NCI-H2029 treated with DMSO at 0.1 percent for 48 hours (cell line): ENCODE results near the gene SPDYC.
"Not testable (repeated sequence)": the region's sequence is repeated elsewhere in the genome, so short reads cannot be mapped to it uniquely, and the experiment has no call there.

Source experiments
- DNase-seq: peaks from one replicate; lab custom pipeline; 2025; lab: John Stamatoyannopoulos, UW

SPDYC gene

DNA sequence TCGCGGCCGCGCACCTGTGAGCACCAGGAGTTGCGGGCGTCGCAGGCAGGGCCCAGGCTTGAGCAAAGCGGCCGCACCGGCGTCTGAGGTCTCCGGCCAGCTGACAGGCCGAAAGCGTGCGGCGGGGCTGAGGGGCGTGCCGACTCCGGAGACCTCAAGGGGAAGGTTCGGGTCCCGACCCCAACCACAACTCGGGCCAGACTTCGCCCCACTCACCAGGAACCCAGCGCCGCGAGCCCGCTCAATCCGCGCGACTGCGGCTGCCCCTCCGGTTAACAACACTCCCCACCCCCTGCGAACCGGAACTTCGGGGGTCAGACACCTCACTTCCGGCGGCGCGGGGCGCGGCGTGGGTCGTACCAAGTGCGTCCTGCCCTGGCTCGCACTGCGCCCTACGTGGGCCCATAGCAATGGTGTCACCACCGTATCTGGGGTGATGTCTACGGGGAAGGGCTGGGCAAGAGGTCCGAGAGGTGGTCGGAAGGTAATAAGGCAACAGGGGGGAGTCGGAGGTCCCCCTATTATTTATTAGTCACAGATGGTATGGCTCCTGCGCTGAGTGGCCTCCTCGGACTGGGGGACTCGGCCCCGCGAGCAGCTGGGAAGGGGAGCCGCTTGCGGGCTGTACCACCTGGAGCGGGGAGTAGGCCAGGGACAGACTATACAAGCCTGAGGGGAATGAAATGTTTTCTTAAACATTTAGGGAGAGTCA lies 35.6 kb upstream of the SPDYC start, which contains the start of gene SYVN1:
TSS of gene SYVN1 (minus strand) at position 280 of the 712 bp plus-strand sequence. CDS start 918 bp downstream, outside the sequence.
- peak; percentile 61 for DNase-seq

DNA sequence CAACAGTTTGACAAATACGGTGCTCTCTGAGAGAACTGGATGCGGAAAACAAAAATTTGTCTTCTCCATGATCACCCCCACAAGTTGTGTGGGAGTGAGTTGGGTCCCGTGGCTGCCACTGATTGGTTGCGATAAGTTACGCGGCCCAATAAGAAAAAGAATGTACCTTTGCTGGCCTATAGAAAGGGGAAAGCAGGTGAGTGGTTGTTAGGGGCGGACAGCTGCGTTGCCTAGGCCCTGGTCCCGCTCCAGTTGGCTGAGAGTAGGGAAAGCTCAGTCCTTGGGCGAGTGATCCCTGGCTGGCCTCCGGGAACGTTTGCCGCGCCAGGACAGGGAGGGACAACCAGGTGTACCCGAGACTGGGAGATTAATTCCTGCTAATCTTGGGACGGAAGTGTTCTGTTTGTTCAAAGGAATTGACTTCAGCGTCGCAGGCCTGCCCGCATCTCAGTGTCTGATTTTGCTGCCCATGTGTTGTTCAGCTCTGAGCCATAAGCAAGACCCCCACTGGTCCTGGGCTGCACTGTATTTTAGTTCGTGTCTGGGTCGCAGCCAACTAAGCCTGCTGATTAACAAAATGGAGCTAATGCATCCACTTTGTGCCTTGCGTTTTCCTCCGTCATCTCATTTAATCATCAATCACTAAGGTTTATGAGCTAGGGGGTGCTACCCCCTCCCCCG lies 34.9 kb upstream of the SPDYC start:
- DNase-seq: peak; percentile 97

DNA sequence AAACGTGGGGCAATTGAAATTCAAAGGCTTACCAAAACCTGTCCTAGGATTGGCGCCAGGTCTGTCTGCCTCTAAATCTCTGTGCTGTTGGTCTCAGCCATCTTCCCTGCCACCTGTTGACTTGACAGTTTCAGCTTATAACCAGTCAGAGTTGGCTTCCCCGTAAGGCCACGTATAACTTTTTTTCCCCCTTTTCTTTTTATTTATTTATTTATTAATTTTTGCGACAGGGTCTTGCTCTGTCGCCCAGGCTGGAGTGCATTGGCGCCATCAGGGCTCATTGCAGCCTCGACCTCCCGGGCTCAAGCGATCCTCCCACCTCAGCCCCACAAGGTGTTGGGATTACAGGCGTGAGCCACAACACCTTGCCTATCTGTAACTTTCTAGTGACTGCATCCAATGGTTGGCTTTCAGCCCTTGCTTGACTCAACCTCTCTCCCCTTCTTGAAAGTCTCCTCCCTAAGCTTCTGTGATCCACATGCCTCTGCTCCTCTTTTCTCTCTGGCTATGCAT lies 34.3 kb upstream of the SPDYC start:
- no peak for DNase-seq

DNA sequence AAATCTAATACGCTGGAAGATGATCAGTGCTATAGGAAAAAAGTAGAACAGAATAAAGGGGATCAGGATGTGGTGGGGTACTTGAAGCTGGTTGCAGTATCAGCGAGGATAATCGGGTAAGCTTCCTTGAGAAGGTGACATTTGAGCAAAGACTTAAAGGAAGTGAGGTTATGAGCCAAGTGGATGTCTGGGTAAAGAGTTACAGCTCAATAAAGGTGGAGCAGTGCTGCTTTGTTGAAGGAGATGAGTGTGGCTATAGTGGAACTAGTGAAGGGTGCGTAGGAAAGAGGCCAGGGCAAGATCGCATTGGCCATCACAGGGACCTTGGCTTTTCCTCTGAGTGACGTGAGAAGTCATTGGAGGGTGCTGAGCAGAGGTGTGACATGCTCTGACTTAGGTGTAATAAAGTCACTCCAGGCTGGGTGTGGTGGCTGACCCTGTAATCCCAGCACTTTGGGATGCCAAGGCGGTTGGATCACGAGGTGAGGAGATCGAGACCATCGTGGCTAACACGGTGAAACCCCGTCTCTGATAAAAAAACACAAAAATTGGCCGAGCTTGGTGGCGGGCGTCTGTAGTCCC lies 33.4 kb upstream of the SPDYC start:
- no peak for DNase-seq

DNA sequence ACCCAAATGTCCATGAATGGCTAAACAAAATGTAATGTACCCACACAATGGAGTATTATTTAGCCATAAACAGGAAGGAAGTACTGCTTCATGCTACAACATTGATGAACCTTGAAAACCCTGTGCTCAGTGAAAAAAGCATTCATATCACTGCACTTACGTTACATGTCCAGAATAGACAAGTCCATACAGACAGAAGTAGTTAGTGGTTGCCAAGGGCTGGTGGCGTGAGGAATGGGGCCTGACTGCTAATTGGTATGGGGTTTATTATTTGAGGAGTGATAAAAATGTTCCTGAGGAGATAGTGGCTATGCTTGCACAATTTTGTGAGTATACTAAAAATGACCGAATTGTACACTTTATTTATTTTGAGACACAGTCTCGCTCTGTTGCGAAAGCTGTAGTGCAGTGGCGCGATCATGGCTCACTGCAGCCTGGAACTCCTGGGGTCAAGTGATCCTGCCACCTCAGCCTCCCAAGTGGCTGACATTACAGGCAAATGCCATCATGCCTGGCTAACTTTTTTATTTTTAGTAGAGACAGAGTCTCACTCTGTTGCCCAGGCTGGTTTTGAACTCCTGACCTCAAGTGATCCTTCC lies 28.0 kb upstream of the SPDYC start:
- no peak for DNase-seq

DNA sequence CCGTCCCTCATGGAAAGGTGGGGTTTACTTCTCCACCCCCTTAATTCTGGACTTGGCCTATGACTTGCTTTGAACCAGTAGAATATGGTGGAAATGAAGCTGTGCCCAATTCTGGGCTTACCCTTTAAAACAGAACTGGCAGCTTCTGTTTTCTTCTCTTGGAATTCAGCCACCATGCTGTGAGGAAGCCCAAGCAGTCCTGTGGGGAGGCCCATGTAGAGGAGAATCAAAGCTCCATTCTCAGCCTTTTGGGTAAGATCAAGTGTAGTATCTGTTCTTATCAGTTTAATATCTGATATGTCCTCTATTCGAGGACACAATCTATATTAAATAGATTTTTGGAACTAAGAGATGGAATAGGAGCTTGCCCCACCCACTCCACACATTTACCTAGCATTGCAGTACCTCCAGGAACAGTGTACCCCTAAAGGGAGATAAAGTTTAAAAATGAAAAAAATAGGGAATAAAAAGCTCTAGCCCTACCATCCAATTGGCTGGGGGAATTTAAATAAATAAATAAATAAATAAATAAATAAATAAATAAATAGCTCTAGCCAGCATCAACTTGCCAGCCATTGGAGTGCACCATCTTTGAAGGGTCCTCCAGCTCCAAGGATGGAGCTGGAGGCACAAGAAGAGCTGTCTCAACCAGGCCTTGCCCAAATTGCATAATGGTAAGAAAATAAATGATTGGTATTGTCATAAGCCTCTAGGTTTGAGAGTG lies 22.5 kb upstream of the SPDYC start:
- no peak for DNase-seq

DNA sequence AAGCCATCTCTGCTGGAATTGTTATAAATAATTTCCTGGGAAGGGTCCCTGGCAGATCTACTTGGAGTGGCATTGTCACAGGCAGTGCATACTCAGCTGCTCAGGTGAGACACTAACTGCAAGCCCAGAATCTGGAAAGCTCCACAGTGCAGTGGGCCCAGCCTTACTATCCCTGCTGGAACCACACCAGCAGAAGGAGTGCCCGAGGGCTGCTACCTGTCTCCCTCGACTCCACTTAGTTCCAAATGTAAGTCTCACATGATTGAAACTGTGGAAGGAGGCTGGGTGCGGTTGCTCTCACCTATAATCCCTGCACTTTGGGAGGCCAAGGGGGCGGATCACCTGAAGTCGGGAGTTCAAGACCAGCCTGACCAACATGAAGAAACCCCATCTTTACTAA lies 21.4 kb upstream of the SPDYC start:
- no peak for DNase-seq

DNA sequence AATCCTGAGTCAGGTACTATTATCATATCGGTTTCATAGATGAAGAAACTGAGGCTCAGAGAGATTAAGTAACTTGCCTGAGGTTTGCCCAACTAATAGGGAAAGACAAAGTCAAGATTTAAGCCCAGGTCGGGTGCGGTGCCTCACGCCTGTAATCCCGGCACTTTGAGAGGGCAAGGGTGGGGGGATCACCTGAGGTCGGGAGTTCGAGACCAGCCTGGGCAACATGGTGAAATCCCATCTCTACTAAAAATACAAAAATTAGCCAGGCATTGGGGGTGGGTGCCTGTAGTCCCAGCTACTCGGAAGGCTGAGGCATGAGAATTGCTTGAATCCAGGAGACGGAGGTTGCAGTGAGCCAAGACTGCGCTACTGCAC lies 19.9 kb upstream of the SPDYC start:
- not testable (repeated sequence) for DNase-seq

DNA sequence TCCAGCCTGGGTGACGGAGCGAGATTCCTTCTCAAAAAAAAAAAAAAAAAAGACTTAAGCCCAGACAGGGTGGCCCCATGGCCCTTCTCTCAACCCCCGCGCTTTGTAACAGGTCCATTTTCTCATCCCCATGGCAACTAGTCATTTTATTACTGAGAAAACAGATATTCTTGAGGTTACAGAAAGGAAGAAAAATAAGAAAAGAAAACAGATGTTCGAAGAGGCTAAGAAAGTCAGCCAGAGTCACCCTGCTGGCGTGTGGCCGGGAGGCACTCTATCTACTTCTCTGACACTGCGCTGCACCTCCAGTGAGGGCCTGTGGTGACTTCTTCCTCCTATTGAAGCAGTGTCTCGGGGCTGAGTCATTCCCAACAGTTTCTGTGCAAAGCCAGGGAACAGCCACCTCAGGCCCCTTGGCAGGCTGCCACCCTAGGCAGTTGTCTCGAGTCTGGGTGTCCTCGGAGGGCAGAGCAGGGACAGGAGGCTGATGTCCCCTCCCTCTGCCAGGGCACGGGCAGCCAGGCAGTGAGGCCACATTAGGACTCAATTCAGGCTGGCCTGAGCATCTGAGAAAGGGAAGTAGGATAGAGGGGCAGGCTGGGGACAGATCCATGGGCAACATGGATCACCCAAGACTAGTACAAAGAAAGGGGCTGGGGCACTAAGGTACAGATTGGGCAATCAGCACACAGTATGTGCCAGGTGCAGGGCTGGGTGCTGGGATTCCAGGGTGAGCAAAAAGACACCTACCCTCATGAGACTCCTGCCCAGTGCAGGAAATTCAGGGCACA lies 19.3 kb upstream of the SPDYC start:
- peak; percentile 82 for DNase-seq

DNA sequence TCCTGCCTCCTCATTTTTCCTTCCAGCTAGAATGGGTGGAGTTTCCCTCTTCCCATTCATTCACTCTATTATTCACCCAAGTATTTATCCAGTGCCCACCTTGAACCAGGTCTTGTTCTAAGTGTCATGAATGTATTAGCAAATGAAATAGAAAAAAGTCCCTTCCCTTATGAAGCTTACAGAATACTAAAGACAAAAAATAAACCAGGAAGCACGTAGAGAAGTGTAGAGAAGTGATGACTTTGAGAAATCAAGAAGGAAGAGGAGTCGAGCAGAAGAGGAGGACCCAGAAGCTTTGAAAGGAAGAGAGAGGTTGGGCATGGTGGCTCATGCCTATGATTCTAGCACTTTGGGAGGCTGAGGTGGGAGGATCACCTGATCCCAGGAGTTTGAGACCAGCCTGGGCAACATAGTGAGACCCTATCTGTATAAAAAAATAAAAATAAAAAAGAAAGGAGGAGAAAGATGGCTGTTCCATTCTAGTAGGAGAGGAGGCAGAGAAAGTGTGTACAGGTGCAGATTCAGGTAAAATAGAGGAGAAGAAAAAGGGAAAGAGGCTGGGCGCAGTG lies 18.6 kb upstream of the SPDYC start:
- DNase-seq: no peak

DNA sequence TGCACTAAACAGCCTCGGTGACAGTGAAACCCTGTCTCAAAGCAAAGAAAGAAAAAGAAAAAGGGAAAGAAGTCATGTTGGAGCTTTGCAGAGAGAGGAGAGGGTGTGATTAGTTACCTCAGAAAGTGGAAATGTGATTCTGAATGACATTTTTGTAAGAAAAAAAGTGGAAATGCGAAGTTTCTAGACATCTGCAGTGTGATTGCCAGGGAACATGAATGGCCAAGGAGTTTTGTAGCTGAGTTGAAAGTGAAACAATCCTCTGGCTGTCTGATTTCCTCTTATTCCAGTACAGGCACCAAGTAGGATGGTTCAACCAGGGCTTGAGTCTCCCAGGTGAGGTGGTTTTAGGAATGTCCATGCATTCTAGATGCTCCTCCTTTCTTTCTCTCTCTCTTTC lies 17.9 kb upstream of the SPDYC start:
- DNase-seq: no peak

DNA sequence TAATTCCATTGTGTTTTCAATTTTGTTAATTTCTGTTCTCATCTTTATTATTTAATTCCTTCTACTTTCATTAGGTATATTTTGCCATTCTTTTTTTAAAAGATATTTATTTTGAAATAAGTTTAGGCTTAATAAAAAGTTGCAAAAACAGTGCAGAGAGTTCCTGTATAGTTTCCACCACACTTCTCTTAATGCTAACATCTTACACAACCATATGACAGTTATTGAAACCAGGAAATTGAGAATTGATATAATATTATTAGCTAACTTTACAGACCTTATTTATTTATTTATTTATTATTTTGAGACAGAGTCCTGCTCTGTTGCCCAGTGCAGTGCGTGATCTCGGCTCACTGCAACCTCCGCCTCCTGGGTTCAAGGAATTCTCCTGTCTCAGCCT lies 13.8 kb upstream of the SPDYC start:
- DNase-seq: no peak

DNA sequence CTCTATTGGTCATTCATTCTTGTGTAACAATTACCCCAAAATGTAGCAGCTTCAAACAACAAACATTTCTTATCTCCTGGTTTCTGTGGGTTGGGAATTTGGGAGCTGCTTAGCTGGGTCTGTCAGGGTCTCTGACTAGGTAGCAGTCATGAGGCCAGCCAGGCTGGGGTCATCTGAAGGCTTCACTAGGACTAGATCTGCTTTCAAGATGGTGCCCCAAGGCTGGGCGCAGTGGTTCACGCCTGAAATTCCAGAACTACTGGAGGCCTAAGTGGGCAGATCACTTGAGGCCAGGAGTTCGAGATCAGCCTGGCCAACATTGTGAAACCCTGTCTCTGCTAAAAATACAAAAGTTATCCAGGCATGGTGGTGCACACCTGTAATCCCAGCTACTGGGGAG lies 13.1 kb upstream of the SPDYC start:
- no peak for DNase-seq

DNA sequence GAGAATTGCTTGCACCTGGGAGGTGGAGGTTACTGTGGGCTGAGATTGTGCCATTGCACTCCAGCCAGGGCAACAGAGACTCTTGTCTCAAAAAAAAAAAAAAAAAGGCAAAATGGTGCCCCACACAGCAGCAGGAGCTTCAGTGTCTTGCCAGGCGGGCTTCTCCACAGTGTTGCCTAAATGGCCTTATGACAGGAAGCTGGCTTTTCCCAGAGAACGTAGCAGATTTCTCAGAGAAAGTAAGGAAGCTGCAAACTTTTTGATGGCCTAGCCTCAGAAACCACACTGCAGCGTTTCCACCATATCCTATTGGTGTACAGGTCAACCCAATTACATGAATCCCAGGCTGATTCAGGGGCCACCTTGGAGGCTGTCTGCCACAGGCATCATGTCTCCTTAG lies 12.7 kb upstream of the SPDYC start:
- no peak for DNase-seq

DNA sequence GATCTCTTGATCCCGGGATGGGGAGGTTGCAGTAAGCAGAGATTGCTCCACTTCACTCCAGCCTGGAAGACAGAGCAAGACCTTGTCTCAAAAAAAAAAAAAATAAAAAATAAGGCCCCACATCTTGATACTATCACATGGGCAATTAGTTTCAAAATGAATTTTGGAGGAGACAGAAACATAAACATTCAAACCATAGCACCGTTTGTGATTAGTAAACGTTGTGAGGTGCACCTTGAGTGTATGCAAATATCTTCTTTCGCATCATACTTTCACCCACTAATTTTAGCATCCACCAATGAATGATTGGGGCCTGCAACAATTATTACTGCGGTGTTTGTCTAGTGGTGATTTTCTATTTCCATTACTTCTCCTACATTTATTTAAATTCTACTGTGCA lies 11.0 kb upstream of the SPDYC start:
- no peak for DNase-seq

DNA sequence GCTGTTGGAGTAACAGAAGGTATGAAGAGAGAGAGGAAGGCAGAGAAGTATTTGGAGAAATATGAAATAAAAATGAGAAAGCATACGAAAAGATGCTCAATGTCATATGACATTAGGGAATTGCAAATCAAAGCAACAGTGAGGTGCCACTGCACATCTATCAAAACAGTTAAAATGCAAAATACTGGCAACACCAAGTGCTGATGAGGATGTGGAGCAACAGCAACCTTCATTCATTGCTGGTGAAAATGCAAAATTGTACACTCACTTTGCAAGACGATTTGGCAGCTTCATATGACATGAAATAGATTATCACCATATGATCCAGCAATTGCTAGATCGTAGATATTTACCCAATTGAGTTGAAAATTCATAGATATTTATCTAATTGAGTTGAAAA lies 9.4 kb upstream of the SPDYC start:
- no peak for DNase-seq

DNA sequence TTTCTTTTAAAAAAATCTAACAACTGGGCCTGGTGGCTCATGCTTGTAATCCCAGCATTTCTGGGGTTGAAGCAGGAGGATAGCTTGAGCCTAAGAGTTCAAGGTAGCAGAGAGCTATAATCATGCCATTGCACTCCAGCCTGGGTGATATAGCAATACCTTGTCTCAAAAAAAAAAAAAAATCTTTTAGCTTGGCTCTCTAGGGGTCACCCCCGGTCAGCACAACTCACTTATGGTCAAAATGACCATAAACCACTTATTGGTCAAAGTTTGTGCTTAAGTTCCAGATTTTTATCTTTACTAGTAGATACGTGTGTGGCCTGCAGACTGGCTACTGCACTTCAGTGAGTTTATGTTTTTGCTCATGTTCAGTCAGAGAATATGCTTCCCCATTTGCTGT lies 6.3 kb upstream of the SPDYC start:
- DNase-seq: no peak

DNA sequence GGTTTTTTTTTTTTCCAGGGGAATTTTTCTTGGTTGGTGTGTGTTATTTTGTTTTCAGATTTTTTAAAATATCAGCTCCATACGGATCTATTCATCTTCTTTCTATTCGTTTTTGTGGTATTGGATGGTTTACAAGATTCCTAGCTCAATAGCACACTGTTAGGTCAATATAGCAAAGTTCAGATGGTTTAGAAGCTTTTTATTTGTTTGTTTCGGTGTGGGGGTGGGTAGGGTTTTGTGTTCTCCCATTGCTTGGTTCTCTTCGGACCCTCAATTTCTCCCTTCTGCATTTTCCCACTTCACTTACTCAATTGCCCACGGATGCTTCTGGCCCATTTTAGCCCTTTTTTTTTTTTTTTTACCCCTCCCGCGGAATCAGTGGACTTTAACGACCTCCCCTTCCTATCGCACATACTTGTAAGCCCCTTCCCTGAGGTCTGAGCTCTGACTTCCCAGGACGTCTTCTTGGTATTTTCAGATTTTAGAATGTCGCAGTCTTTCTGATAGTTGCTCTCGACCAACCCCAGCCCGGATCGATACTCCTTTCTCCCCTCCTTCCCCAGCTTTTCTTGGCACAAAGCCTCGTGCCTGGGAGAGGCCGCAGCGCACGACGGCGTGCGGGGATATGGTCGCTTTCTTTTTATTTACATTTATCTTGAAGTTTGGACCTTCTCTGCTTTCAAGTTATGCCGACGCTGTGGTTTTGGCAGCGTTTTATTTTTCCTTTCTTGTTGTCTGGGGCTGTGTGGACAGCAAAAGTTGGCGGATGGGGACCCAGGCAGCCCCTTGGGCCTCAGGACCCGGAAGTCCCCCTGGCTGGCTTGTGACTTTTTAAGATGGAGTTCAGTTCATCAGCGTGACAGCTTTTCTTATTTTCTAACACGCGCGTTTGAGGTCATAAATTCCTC lies 4.4 kb upstream of the SPDYC start:
- DNase-seq: no peak

DNA sequence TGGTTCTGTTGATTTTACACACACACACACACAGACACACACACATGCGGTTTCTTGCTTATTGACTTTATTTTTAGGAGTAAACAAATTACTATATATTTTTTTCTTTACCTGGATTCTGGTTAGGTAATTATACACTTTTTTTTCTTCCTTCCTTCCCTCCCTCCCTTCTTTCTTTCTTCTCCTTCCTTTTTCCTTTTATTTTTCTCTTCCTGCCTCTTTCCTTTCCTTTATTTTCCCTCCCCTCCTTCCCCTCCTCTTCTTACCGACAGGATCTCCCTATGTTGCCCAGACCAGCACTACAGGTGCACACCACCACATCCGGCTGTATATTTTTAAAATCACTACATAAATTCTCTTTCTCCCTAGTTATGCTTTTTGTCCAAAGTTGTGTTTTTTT lies 3.1 kb upstream of the SPDYC start:
- DNase-seq: no peak

DNA sequence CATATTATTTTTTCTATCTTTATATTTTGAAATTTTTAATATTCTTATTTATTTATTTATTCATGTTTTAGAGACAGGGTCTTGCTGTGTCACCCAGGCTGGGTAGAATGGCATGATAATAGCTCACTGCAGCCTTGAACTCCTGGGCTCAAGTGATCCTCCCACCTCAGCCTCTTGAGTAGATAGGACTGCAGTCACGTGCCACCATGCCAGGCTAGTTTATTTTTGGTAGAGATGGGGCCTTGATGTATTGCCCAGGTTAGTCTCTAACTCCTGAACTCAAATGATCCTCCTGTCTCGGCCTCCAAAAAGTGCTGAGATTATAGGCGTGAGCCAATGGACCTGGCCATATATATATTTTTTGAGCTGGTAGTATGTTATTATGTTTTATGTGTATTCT lies 2.4 kb upstream of the SPDYC start:
- no peak for DNase-seq
